Endothelial cell of umbilical vein (primary cell): Measurements from ENCODE around the gene KLF15. TPM values are rescaled to one million over a fixed set of nuclear protein-coding genes. Genes with fewer than 3 reads are reported as not detected.

Experiments
- BruUV-seq: library from RNA; stranded (reverse); fragments of 400-500 nt; replicated peaks from 2 replicates; lab custom pipeline; 2021; lab: Mats Ljungman, UMichigan
- CTCF ChIA-PET: fragments of 300-600, 350-600 bp; sonication (Branson Sonifier 250); formaldehyde crosslinking; loops from one replicate; lab custom pipeline; 2021; ENCODE audit warnings: antibody characterized with exemption, inconsistent platforms; lab: Charles Lee
- POLR2A ChIA-PET: fragments of 300-600, 350-600 bp; sonication (Branson Sonifier 250); formaldehyde crosslinking; loops from one replicate; lab custom pipeline; 2021; ENCODE audit warnings: antibody characterized with exemption, inconsistent platforms; lab: Charles Lee
- DNase-seq: peaks from one replicate; pipeline ENCODE4 v3.0.0-alpha.2; 2011; ENCODE audit warnings: low read depth, low spot score
- FAIRE-seq: peaks from 2 replicates; lab custom pipeline; 2011; peaks lifted over from hg19 to GRCh38; lab: Jason Lieb, UNC
- H2AFZ ChIP-seq: 2 replicates; pipeline ENCODE4 v1.6.0; 2012; ENCODE audit warnings: low read depth, low read length, control low read depth, inconsistent platforms
- H3K27ac ChIP-seq: 2 replicates; pipeline ENCODE4 v1.5.1; 2011; ENCODE audit warnings: low read depth, mild to moderate bottlenecking, control low read depth, low read length, moderate library complexity; ENCODE audit not compliant: insufficient read depth
- H3K27me3 ChIP-seq, 2 experiments: 2 replicates each; pipeline versions ENCODE4 v1.6.0 to v1.6.1; 2011; ENCODE audit warnings: low read length in 2 of 2, mixed read lengths in 1 of 2; ENCODE audit not compliant: control insufficient read depth in 2 of 2, insufficient read depth in 2 of 2
- H3K36me3 ChIP-seq, 2 experiments: 2 replicates in 1 of 2; 3 replicates in 1 of 2; pipeline ENCODE4 v1.5.1; 2011; ENCODE audit warnings: low read length in 2 of 2, mild to moderate bottlenecking in 1 of 2, moderate library complexity in 1 of 2; ENCODE audit not compliant: control insufficient read depth in 2 of 2, insufficient read depth in 2 of 2; ENCODE audit errors: extremely low read depth in 1 of 2
- H3K4me1 ChIP-seq: 3 replicates; pipeline ENCODE4 v1.5.1; 2011; ENCODE audit warnings: mild to moderate bottlenecking, low read length; ENCODE audit not compliant: control insufficient read depth, insufficient read depth; ENCODE audit errors: extremely low read depth
- H3K4me2 ChIP-seq: 2 replicates; pipeline ENCODE4 v1.6.1; 2011; ENCODE audit warnings: low read length, control low read depth, mixed read lengths; ENCODE audit not compliant: insufficient read depth
- H3K4me3 ChIP-seq, 3 experiments: fragments of 200-600 bp in 1 of 3; sonication (generic), shearing (Covaris generic) in 1 of 3; replicated peaks in 1 of 3; 2 replicates each; pipeline ENCODE4 v1.5.1; 2011 to 2016; ENCODE audit warnings: control low read depth in 3 of 3, low read length in 3 of 3, mild to moderate bottlenecking in 2 of 3, inconsistent platforms in 1 of 3, low read depth in 1 of 3, moderate library complexity in 1 of 3; ENCODE audit not compliant: insufficient read depth in 1 of 3
- H3K79me2 ChIP-seq: 2 replicates; pipeline ENCODE4 v1.6.0; 2012; ENCODE audit warnings: low read length, inconsistent platforms; ENCODE audit not compliant: control insufficient read depth, insufficient read depth
- H3K9ac ChIP-seq: replicated peaks from 2 replicates; pipeline ENCODE3; 2011; ENCODE audit warnings: low read length, control low read depth; ENCODE audit not compliant: insufficient read depth; ENCODE audit errors: extremely low read depth
- H3K9me1 ChIP-seq: replicated peaks from 3 replicates; pipeline ENCODE4 v1.6.0; 2011; ENCODE audit warnings: mild to moderate bottlenecking, low read length; ENCODE audit not compliant: control insufficient read depth, insufficient read depth; ENCODE audit errors: extremely low read depth
- H3K9me3 ChIP-seq: replicated peaks from 2 replicates; pipeline ENCODE4 v1.5.1; 2012; ENCODE audit warnings: low read length, inconsistent platforms; ENCODE audit not compliant: control insufficient read depth, insufficient read depth
- H4K20me1 ChIP-seq: replicated peaks from 2 replicates; pipeline ENCODE3; 2011; ENCODE audit warnings: mild to moderate bottlenecking, low read length; ENCODE audit not compliant: control insufficient read depth, insufficient read depth; ENCODE audit errors: extremely low read depth
- EZH2 ChIP-seq: IDR thresholded peaks from 2 replicates; pipeline ENCODE4 v1.6.1; 2012; ENCODE audit warnings: borderline replicate concordance, low read depth, mild to moderate bottlenecking, moderate library complexity, low read length, inconsistent platforms; ENCODE audit not compliant: severe bottlenecking
- FOS ChIP-seq: IDR thresholded peaks from 2 replicates; pipeline ENCODE4 v1.6.1; 2011; ENCODE audit warnings: mild to moderate bottlenecking, low read length, moderate library complexity, borderline replicate concordance; ENCODE audit not compliant: insufficient read depth
- GATA2 ChIP-seq: IDR thresholded peaks from 2 replicates; pipeline ENCODE4 v1.7.0; 2011; ENCODE audit warnings: low read depth, mild to moderate bottlenecking, moderate library complexity, mixed read lengths, low read length; ENCODE audit not compliant: insufficient read length, insufficient read depth
- JUN ChIP-seq: IDR thresholded peaks from 2 replicates; pipeline ENCODE4 v1.6.1; 2011; ENCODE audit warnings: borderline replicate concordance, low read depth; ENCODE audit not compliant: insufficient read length, insufficient read depth
- MYC ChIP-seq: IDR thresholded peaks from one replicate; pipeline ENCODE4 v1.6.1; 2011; ENCODE audit warnings: mild to moderate bottlenecking, low read depth, low read length
- POLR2A ChIP-seq: IDR thresholded peaks from 2 replicates; pipeline ENCODE4 v1.6.1; 2012; ENCODE audit warnings: low read depth, mild to moderate bottlenecking, control low read depth, low read length
- POLR2AphosphoS5 ChIP-seq: IDR thresholded peaks from 2 replicates; pipeline ENCODE4 v1.6.1; 2012; ENCODE audit warnings: low read depth, mild to moderate bottlenecking, control low read depth, low read length, moderate library complexity; ENCODE audit not compliant: insufficient read depth
- dilution Hi-C: fragments of 300-500 bp; cut with MboI; formaldehyde crosslinking; loops from one replicate; pipeline ENCODE4 v1.15.0; 2019; ENCODE audit warnings: low sequenced_read_pairs; ENCODE audit not compliant: extremely low pct_ligation_motif_present
- intact Hi-C: fragments of 100-400 bp; cut with micrococcal nuclease; formaldehyde crosslinking; loops from one replicate; pipeline ENCODE4 v1.10.0; 2022
- polyA plus RNA-seq, 4 experiments: library from polyadenylated mRNA; depleted of rRNA in 3 of 4; stranded (reverse) in 3 of 4; unstranded in 1 of 4; fragments of >200 nt; gene quantifications; 2 replicates each; pipeline versions ENCODE4 v1.2.1 to v1.2.3, GENCODE V29; 2011 to 2012; ENCODE audit warnings: missing spikeins in 1 of 4
- total RNA-seq: library from RNA; stranded (reverse); gene quantifications from 2 replicates; pipeline ENCODE4 v1.2.3, GENCODE V29; 2021
- TF ChIP-seq, protein P1 (sequence below), 2 donors: IDR thresholded peaks; 1 replicate in 1 of 2; 2 replicates in 1 of 2; pipeline ENCODE4 v1.5.1; 2011; ENCODE audit warnings: low read length in 2 of 2, mild to moderate bottlenecking in 2 of 2, moderate library complexity in 2 of 2, control low read depth in 1 of 2, inconsistent platforms in 1 of 2, low read depth in 1 of 2; ENCODE audit not compliant: insufficient read depth in 1 of 2; ENCODE audit errors: extremely low read depth in 1 of 2
- TF ChIP-seq, protein P2 (sequence below): IDR thresholded peaks from 2 replicates; pipeline ENCODE4 v1.6.1; 2011; ENCODE audit not compliant: insufficient read depth, insufficient read length

KLF15 gene
- total and polyA plus RNA-seq, 2 donors (not counting 3 experiments of a cell fraction or from before 2014, with no cell fraction given) = 2.2 to 3.0 TPM

DNA sequence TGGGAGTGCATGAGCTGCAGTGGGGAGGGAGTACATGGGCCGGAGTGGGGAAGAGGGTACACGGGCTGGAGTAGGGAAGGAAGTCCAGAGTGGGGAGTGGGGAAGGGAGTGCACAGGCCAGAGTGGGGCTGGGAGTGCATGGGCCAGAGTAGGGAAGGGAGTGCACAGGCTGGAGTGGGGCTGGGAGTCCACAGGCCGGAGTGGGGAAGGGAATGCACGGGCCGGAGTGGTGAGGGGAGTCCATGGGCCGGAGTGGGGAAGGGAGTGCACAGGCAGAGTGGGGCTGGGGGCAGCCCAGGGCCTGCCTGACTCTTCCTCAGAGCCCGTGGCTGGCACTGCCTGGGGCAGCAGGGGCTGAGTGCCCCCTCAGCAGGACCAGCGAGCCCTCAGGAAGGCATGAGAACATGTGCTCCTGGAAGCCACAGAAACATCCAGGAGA, 40.7 kb downstream of the KLF15 start:
- FAIRE-seq = no peak
- Histone ChIP-seq H3K27me3 (no peaks in the 10 kb centered on the region), H3K36me3 (no peaks in the 10 kb centered on the region), H3K27ac (no peak overlapping the region), H3K9ac (no peak overlapping the region), H4K20me1 (no peaks in the 10 kb centered on the region), H3K4me1 (no peaks in the 10 kb centered on the region), H3K4me3 (no peak overlapping the region), H3K9me3 (no peaks in the 10 kb centered on the region), H3K79me2 (no peaks in the 10 kb centered on the region), H3K4me2 (no peak overlapping the region), H3K9me1 (no peaks in the 10 kb centered on the region), H2AFZ (no peak overlapping the region)
- ChIA-PET POLR2A (no interaction called here), CTCF (no interaction called here)
- dilution Hi-C loops = no loop called here
- TF ChIP-seq MYC (no peak), FOS (no peak), POLR2A (no peak), POLR2AphosphoS5 (no peak), GATA2 (no peak), JUN (no peak), EZH2 (no peak)
- TF ChIP-seq, protein P1, sequence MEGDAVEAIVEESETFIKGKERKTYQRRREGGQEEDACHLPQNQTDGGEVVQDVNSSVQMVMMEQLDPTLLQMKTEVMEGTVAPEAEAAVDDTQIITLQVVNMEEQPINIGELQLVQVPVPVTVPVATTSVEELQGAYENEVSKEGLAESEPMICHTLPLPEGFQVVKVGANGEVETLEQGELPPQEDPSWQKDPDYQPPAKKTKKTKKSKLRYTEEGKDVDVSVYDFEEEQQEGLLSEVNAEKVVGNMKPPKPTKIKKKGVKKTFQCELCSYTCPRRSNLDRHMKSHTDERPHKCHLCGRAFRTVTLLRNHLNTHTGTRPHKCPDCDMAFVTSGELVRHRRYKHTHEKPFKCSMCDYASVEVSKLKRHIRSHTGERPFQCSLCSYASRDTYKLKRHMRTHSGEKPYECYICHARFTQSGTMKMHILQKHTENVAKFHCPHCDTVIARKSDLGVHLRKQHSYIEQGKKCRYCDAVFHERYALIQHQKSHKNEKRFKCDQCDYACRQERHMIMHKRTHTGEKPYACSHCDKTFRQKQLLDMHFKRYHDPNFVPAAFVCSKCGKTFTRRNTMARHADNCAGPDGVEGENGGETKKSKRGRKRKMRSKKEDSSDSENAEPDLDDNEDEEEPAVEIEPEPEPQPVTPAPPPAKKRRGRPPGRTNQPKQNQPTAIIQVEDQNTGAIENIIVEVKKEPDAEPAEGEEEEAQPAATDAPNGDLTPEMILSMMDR (IDR thresholded peaks at IDR 0.05; ENCODE audit: extremely low read depth in 1 of 2, insufficient read depth in 1 of 2, low read depth in 1 of 2, low read length in 2 of 2) = no peak
- TF ChIP-seq, protein P2, sequence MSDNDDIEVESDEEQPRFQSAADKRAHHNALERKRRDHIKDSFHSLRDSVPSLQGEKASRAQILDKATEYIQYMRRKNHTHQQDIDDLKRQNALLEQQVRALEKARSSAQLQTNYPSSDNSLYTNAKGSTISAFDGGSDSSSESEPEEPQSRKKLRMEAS = no peak
- no TSS peak for BruUV-seq
- intact Hi-C loops = no loop called here
- no peak for DNase-seq
